Measurements from ENCODE around the gene CNN3. TPM values are rescaled to one million over a fixed set of nuclear protein-coding genes. Genes with fewer than 3 reads are reported as not detected.
A peak's percentile ranks its signal among the peaks of the same experiment; 100 is the strongest.

CNN3 gene
- total and polyA plus RNA-seq, 2 donors (not counting 1 experiment from before 2014, with no cell fraction given), result 2.3 to 17.2 TPM

DNA sequence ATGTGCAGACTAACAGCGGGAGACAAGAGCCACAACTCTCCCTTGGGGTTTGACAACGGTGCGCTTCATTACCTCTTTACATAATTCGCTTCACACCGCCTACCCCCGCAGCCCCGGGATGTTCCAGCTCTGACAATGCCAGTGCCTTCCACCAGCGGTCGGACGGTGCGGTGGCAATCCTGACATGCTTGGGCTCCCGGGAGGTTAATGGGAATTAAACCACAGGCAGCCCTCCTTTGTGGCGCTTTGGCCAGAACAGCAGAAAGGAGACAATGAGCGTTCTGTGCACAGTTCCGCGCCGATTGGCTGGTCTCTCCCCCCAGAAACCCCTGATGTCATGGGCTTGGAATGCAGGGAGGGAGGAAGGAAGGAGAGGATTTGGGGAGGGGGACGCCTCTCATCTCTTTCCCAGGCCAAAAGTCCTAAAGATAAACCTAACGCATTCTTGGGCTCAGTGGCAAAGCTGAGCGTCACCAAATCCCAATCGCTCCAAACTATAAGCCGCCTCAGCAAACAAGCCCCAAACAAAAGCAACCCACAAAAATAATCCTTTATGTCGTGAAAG, 1.3 kb downstream of the CNN3 start:
- CTCF ChIA-PET, result interaction anchor here (1.3 kb wide), 1 partner anchor 118 kb away, joined by 6 read pairs; no protein-coding TSS in a partner anchor
- Histone ChIP-seq H3K9me3 (ENCODE audit: control extremely low read depth in 1 of 3, control insufficient read depth in 2 of 3, insufficient read depth in 1 of 3, low read length in 2 of 3) (no peaks in the 10 kb centered on the region), H3K4me2 (replicated peaks; ENCODE audit: low read depth, low read length, poor library complexity, severe bottlenecking) (peak overlapping the region; percentile 97), H3K27me3 (replicated peaks in 1 of 4; ENCODE audit: control extremely low read depth in 1 of 4, control insufficient read depth in 3 of 4, insufficient read depth in 4 of 4, low read length in 3 of 4) (peaks cover 0 to 30% (median 9%) of the 10 kb centered on the region in 4 experiments), H4K20me1 (ENCODE audit: control insufficient read depth, insufficient read depth, low read length, poor library complexity, severe bottlenecking) (no peaks in the 10 kb centered on the region), H3K4me3 (ENCODE audit: control extremely low read depth in 1 of 5, extremely low read depth in 1 of 5, insufficient read depth in 1 of 5, low read depth in 2 of 5, low read length in 4 of 5) (peak overlapping the region; percentile 56 to 67 (median 61)), H3K4me1 (ENCODE audit: control insufficient read depth in 2 of 2, insufficient read depth in 2 of 2, low read length in 2 of 2) (peaks cover 24 to 28% of the 10 kb centered on the region in 2 donors), H3K36me3 (replicated peaks in 1 of 2; ENCODE audit: control extremely low read depth in 1 of 2, control insufficient read depth in 1 of 2, extremely low read depth in 1 of 2, insufficient read depth in 2 of 2, low read length in 1 of 2) (no peaks in the 10 kb centered on the region), H2AFZ (ENCODE audit: insufficient read depth, low read depth, low read length, poor library complexity, severe bottlenecking) (peak overlapping the region; percentile 90), H3K27ac (ENCODE audit: low read length in 2 of 2) (peak overlapping the region in 1 of 2 donors; percentile 51), H3K79me2 (ENCODE audit: control insufficient read depth, insufficient read depth, low read length) (no peaks in the 10 kb centered on the region), H3K9ac (ENCODE audit: low read length) (peak overlapping the region; percentile 70)
- intact Hi-C loops (cut with micrococcal nuclease), result loop anchor here (1.0 to 5.0 kb wide), 5 partner anchors 52 to 1578 kb away; partner anchors contain the start of gene DR1
- Mint-ChIP-seq H3K4me1 (peaks cover 26% of the 10 kb centered on the region), H3K27me3 (peaks cover 27% of the 10 kb centered on the region), H3K4me3 (peak overlapping the region; percentile 95), H3K27ac (peak overlapping the region; percentile 80), H3K9me3 (ENCODE audit: insufficient read depth) (no peaks in the 10 kb centered on the region)
- POLR2A ChIA-PET, result no interaction called here
- DNase-seq, result peak; percentile 76
- TF ChIP-seq, protein P1, sequence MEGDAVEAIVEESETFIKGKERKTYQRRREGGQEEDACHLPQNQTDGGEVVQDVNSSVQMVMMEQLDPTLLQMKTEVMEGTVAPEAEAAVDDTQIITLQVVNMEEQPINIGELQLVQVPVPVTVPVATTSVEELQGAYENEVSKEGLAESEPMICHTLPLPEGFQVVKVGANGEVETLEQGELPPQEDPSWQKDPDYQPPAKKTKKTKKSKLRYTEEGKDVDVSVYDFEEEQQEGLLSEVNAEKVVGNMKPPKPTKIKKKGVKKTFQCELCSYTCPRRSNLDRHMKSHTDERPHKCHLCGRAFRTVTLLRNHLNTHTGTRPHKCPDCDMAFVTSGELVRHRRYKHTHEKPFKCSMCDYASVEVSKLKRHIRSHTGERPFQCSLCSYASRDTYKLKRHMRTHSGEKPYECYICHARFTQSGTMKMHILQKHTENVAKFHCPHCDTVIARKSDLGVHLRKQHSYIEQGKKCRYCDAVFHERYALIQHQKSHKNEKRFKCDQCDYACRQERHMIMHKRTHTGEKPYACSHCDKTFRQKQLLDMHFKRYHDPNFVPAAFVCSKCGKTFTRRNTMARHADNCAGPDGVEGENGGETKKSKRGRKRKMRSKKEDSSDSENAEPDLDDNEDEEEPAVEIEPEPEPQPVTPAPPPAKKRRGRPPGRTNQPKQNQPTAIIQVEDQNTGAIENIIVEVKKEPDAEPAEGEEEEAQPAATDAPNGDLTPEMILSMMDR (IDR thresholded peaks at IDR 0.05), result no peak
- no peak for TF ChIP-seq EZH2 (IDR thresholded peaks at IDR 0.05; ENCODE audit: borderline replicate concordance, insufficient read depth, low read depth, low read length, poor library complexity, severe bottlenecking)
- peak; percentile 29 for ATAC-seq (ENCODE audit: low read depth)
- under 1% methylated on average over 13 of the region's 23 CpGs for WGBS (ENCODE audit: insufficient coverage)

DNA sequence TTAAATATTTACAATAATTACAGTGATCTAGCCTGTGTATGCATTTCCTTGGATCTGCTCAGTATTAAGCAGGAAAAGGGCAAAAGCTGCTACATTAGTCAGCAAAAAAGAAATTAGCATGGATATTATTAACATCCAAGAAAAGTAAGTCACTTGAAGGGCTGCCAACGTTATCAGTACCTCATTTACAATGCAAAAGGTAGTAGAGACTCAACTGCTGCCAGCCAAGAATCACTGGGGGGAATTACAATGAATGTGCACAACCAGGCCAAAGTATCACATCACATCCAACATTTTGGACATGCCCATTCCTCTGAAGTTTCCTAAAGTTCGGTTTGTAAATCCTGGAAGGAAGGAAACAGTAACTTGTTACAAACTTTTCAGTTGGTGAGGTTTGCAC, 1.9 kb downstream of the CNN3 start:
- H2AFZ ChIP-seq (ENCODE audit: insufficient read depth, low read depth, low read length, poor library complexity, severe bottlenecking), result no peak overlapping the region
- no peak overlapping the region for H3K27ac Mint-ChIP-seq
- peak overlapping the region; percentile 70 for H3K9ac ChIP-seq (ENCODE audit: low read length)
- peaks cover 27% of the 10 kb centered on the region for H3K27me3 Mint-ChIP-seq
- TF ChIP-seq EZH2 (IDR thresholded peaks at IDR 0.05; ENCODE audit: borderline replicate concordance, insufficient read depth, low read depth, low read length, poor library complexity, severe bottlenecking), result no peak
- TF ChIP-seq, protein P1 (IDR thresholded peaks at IDR 0.05), result no peak
- ChIA-PET POLR2A (no interaction called here), CTCF (interaction anchor here (1.3 kb wide), 1 partner anchor 118 kb away, joined by 6 read pairs; no protein-coding TSS in a partner anchor)
- H3K79me2 ChIP-seq (ENCODE audit: control insufficient read depth, insufficient read depth, low read length), result no peaks in the 10 kb centered on the region
- H3K27ac ChIP-seq (ENCODE audit: low read length in 2 of 2), result no peak overlapping the region
- H4K20me1 ChIP-seq (ENCODE audit: control insufficient read depth, insufficient read depth, low read length, poor library complexity, severe bottlenecking), result no peaks in the 10 kb centered on the region
- no peaks in the 10 kb centered on the region for H3K9me3 Mint-ChIP-seq (ENCODE audit: insufficient read depth)
- H3K9me3 ChIP-seq (ENCODE audit: control extremely low read depth in 1 of 3, control insufficient read depth in 2 of 3, insufficient read depth in 1 of 3, low read length in 2 of 3), result no peaks in the 10 kb centered on the region
- DNase-seq (no peak), ATAC-seq (ENCODE audit: low read depth) (no peak)
- peaks cover 24 to 28% of the 10 kb centered on the region in 2 donors for H3K4me1 ChIP-seq (ENCODE audit: control insufficient read depth in 2 of 2, insufficient read depth in 2 of 2, low read length in 2 of 2)
- H3K4me3 ChIP-seq (ENCODE audit: control extremely low read depth in 1 of 5, extremely low read depth in 1 of 5, insufficient read depth in 1 of 5, low read depth in 2 of 5, low read length in 4 of 5), result peak overlapping the region in 1 of 5 experiments; percentile 67
- H3K27me3 ChIP-seq (replicated peaks in 1 of 4; ENCODE audit: control extremely low read depth in 1 of 4, control insufficient read depth in 3 of 4, insufficient read depth in 4 of 4, low read length in 3 of 4), result peaks cover 0 to 30% (median 9%) of the 10 kb centered on the region in 4 experiments
- H3K4me1 Mint-ChIP-seq, result peaks cover 26% of the 10 kb centered on the region
- peak overlapping the region; percentile 97 for H3K4me2 ChIP-seq (replicated peaks; ENCODE audit: low read depth, low read length, poor library complexity, severe bottlenecking)
- WGBS (ENCODE audit: insufficient coverage), result no CpG with 5 or more reads among the region's 2 CpGs
- no peaks in the 10 kb centered on the region for H3K36me3 ChIP-seq (replicated peaks in 1 of 2; ENCODE audit: control extremely low read depth in 1 of 2, control insufficient read depth in 1 of 2, extremely low read depth in 1 of 2, insufficient read depth in 2 of 2, low read length in 1 of 2)
- intact Hi-C loops (cut with micrococcal nuclease), result loop anchor here (1.0 to 5.0 kb wide), 4 partner anchors 52 to 1578 kb away; partner anchors contain the start of gene DR1
- H3K4me3 Mint-ChIP-seq, result peak overlapping the region; percentile 95

Measured in B cell (primary cell).